HG02642 (cell line): ENCODE data around the gene ADAMTS2.

Experiments used
- ATAC-seq: cut with Tn5 transposase; IDR thresholded peaks from one replicate; pipeline ENCODE4 v1.9.1; 2021; ENCODE audit warnings: mild to moderate bottlenecking; ENCODE audit not compliant: unreplicated experiment, poor library complexity

ADAMTS2 gene

DNA sequence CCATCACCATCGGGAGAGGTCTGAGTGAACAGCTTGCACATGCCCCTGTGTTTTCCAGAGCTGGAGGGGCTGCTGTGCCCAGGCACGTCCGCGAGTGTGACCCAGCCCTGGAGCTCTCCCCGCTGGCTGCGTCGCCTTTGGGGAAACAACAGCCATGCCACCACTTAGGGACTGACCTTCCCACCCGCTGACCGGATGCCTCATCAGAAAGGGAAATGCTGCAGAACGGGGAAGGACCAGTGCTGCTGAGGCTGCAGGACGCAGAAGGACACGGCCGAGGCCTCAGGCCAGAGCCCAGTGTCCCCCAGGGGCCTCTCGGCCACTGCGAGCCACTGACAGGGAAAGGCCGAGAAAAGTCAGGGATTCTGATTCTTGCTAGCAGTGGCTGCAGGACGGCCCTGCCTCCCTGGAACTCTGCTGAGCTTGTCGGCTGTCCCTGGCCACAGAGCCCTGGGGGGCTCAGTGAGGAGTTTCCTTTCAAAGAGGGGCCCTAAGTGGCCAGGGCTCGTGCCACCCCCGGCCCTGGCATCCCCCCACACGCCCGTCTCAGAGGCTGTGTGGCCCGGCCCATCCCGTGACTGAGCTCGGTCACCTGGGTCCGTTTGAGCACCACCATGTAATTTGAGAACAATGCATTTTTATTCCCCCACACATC lies 154.3 kb downstream of the ADAMTS2 start:
- ATAC-seq = no peak

DNA sequence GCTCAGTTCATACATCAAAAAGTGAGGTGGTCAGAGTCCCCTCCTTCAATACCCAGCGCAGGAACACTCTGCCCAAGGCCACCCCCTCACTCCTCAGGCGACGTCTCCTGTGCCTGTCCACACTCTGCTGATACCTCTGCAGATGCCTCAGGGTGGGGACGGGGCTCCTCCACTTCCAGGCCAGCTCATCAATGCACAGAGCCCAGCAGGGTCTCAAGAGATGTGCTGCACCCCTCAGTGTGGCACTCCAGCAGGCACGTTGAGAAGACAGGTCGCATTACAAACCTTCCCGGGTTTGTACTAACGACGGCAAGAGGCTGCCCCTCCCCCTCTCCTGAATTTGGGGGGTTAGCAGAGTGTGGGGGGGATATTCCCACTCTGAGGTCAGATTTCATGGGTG lies 156.6 kb downstream of the ADAMTS2 start:
- no peak for ATAC-seq

DNA sequence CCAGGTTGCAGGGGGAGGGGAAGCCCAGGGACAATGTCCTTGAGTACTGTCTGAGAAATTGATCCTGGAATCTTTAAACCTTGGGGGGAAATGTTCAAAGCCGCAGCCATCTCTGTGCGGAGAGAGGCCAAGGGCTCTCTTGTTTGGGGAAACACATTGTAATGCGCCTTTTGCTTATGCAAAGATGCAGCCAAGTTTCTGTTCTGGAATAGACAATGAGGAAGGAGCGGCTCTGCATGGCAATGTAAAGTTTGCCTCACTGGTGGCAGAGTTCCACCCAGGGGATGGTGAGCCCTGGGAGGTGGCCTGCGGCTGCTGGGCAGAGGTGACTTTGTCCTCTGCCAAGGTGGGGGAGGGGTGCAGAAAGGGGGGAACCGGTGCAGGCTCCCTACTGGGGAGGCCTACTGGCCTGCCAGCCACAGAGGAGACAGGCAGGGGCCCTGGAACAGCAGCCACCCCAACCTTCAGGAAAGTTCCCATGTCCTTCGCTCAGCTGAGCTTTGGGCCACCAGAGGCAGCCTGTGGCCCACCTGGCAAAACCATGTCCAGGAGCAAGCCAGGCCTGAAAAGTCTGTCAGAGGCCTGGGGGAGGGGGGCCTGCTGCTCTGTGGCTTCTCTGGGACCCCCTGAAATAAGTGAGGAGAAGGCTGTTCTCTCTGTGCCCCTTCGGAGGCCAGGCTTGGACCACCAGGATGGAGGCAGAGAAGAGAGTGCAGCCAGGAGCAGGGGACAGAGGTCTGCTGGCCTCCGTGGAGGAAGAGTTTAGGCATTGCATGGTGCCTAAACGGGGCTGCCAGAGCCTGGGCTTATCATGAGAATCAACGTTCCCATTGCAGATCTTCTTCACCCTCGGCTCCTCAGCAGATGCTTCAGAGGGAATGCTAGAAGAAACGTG lies 157.3 kb downstream of the ADAMTS2 start:
- no peak for ATAC-seq

DNA sequence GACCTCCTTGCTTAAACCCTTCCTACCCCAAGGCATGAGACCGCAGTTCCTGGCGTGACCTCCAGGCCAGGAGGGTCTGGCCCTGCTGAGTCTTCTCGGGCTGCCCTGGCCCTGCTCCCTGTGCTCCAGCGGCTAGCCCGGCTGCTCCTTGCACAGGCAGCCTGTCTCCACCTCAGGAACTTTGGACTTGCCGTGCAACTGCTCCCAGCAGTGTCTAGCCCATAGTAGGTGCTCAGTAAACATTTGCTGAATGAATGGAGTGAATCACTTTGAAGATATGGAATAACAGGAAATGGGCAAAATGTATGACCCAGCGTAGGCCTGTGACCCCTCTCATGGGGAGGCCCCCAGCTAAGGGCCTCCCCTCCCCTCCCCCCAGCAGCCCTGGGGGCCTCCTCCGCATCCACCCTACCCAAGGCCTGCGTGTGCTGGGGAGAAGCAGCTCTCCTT lies 158.0 kb downstream of the ADAMTS2 start:
- no peak for ATAC-seq

DNA sequence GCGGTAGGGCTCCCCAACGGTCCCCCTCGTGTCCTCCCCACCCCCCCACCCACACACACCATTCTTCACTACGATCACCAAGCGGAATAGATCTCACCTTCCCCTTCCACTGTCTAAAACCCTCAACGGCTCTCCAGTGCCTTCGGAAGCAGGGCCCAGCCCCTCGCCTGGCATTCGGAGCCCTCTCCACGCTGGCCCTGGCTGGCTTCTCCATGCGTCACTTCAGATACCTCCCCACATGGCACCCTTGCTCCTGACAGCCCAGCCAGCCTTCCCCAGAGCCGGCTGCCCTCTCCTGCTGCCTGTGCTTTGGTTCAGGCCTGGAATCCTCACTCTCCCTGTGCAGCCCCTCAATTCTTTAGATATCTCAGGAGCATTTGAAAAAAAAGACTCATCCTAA lies 158.5 kb downstream of the ADAMTS2 start:
- ATAC-seq = no peak

DNA sequence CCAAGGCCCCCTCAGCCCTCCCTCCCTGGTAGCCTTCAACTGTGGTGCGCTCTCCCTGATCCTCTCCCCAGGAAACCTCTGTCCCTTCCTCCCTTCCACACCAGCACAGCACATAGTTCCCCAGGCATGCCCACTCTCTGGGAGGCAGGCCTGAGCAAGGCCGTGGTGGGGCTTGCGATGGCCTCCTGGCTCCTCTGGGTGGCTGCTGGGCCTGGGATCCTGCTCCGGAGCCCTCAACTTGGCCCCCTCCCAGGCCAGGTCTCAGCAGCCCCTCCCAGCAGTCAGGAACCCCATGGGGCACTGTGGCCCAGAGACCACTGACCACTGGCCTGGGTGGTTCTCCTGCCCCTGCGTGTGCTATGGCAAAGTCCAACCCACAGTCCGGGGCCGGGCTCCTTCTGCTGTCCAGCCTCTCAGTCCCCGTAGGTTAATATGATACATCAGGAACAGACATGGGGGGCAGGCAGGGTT lies 159.3 kb downstream of the ADAMTS2 start:
- no peak for ATAC-seq

DNA sequence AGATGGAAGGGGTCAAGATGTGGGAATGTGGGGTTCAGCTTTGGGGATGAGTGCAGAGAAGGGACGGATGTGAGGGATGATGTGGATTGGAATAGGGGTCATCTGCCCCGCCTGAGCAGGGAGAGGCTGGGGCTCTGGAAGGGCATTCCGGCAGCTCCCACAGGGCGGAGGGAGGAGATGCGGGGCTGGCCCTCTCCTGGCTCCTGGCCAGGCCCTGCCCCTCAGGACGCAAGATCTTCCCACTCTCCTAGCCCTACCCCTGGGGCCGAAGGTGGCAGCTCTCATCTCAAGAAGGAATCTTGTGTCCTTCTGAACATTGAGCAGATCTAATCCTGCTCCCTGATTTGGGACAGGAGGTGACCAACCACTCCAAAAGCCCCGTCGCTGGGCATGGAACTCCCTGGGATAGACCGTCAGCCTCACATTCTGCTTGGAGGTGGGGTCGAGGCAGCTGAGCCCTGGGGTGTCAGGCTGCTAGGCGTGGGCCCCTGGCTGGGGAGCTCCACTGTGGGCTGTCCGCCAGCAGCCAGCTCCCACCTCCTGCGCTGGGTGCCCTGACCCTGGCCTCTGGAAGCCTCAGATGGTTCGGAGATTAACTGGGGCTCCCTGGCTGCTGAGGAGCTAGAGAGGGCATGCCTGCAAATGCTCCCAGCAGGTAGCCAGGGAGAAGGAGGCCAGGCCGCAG lies 159.9 kb downstream of the ADAMTS2 start:
- ATAC-seq = no peak

DNA sequence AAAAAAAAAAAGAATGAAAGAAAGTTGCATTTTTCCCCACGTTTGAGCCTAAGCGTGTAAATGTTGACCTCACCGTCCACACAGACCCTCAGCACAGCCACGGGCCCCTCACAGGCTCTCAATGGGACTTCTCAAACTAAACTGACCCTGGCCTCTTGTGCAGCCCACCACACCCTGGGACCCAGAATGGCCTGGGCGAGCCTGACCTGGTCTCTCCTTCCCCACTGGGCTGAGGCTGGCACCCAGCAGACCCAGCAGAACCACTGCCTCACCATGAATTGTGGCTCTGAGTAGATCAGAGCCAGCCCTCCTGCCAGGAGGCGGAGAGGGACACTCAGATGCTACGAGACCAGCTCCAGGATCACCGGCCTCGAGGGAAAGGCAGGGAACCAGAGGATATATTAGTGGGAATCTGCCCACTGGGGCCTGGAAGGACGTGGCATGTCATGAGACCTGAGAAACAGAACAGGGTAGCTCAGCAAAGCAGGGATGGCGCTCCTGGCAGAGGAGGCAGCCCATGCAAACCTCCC lies 160.7 kb downstream of the ADAMTS2 start:
- no peak for ATAC-seq

DNA sequence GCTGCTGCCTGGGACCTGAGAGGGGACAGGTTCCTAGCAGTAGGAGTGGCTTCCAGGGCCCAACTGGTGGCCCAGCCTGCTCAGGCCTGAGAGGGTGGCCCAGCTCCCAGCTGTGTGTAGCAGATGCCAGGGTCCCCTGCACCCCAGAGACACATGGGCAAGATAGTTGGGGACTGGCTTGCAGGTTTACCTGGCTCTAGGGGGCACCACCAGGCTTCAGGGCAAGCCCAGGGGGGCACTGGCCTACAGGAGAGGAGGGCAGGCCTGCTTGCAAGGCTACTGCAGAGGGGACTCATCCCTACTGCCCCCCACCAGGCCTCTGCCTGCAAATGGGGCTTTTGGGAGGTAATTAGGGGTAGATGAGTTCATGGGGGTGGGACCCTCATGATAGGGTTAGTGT lies 161.8 kb downstream of the ADAMTS2 start:
- no peak for ATAC-seq

DNA sequence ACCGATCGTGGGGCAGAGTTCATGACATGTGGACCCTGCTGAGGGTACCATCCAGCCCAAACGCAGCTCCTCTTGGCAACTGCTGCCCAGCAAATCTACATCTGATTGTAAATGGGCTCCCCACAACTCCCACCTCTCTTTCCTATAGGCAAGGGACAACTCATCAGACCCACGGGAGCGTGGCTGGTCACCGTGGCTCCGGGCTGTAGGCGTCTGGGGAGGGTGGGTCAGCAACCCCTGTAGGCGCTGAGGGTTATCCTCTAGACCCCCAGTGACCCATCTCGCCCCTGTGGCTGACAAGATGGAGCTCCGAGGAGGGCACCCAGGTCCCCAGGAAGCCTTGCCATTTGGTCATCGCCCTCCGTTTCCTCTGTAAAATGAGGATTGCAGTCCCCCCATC lies 162.7 kb downstream of the ADAMTS2 start:
- no peak for ATAC-seq

DNA sequence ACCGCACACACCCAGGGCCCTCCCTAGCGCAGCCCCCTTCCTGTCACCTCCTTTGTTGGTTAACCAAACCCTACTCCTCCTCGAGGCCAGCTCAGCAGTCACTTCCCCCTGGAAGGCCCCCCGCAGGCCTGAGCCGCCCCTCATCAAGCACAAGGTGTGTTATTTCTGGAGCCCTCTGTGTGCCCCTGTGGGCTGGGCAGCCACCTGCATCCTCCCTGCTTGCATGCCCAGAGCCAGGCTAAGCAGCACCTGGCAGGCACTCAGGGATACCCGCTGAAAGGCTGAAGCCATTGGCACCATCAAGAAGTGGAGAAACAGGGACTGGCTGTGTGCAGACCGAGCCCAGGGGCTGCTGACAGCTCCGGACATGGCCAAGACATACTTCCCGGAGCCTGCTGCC lies 163.3 kb downstream of the ADAMTS2 start:
- ATAC-seq = no peak

DNA sequence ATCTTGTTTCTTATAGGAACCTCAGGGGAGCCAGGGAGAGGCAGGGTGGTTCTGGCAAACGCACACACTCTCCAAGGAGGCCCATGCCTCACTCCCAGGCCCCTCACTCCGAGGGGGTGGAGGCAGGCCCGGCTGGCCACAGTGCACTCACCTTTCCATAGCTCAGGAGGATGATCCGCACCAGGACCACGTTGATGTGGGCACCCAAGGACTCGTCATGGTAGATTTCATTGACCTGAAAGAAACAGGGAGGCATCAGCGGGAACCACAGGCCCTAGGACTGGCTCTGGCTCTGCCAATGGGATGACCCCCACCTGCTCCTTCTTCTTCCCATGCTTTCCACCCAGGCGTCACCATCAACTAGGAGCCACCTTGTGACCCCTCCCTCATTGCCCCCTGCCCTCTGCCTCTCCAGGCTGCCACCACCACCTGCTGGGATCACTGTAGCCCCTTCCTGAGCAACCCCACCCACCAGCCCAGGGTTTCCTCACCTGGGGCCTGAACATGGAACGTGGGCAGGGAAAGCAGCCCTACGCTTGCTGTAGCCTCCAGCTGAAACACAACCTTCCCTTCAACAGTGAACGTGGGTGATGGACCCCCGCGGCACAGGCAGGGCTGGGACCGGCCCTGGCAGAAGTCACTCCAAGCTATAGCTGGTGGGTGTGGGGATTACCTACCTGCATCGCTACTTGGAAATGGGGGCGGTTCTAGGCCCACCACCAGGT lies 164.2 kb downstream of the ADAMTS2 start:
- no peak for ATAC-seq

DNA sequence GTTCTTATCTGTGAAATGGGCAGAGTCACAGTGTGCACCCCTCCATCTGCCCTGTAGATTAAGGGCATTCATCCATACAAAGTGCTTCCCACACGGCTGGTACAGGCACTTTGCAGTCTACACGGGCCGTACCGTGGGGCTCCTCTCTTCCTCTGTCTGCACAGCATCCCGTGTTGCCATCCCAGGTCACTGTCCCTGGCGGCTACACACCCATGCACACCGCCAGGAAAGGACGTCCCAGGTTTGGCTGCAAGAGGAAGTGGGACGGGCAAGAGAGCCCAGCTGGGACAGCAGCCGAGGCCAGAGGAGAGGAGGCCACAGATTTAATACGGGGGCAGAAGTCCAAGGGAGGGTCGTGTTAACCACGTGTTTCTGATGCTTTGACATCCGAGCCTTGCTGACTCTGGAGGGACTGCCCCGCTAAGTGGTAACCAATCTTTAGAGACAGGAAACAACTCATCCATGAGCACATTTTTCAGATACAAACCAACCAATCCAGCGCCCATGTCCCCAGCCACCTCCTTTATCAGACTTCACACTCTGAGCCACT lies 165.1 kb downstream of the ADAMTS2 start:
- no peak for ATAC-seq

DNA sequence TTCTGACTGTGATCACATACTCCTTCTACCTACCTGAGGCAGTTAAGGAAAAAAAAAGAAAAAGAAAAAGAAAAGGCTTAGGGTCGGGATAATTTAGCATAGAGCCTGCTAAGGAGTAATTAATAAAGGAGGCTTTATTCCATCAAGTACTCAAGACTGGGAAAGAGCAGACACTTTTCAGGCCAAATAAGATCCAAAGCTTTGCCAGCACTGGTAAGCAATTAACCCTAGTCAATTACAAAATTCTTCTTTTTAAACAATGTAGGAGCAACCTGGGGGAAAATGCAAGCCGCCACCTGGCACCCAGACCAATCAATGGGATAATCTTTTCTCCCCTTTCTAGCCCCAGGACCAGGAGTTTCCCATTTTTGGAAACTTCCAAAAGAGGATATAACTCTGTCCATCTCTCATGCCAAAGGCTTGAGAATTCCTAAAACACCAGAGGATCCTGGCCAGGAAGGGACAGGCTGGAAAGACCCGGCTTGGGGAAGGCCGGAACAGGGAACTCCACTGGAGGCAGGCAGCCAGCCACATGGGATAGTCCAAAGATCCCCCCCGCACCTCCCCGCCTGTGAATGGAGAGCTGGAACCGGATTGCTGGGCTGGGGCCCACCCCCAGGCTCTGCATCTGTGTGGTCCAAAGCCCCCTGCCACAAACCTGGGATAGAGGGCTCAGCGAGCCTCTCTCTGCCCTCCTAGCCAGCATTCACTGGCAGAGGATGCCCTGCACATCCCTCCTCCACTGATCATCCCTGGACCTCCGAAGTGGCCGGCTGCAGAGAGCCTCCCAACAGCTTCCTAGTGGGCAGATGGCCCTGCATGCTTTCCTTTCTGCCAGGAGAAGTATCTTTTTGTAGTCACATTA lies 167.3 kb downstream of the ADAMTS2 start:
- ATAC-seq = no peak

DNA sequence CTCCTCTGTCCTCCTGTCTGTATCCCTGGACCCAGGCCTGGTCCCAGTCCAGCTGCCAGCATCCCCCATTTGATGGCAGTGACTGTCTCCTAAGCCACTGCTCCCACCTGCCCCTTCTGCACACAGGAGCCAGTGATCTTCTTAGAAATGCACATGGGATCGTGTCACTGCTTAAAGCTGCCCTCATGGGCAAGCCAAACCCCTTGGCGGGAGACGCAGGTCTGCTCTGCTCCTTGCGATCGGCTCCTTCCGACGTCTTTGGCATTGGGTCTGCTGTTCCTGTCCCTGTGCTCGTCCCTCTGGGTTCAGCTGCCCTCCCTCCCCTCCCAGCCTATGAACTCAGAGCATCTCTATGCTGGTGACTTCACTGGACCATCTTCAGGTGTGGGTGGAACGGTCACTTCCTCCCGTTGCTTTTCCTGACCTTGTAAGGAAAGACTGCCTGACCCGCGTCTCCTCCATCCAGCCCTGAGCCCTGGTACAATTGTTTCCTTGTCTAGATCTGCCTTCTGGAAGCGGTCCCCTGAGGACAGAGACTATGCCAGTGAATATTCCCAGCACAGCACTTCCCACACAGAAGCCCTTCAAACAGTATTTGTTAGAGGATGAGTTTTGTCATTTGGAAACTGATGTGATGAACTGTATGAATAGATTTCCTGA lies 168.6 kb downstream of the ADAMTS2 start:
- ATAC-seq = no peak

DNA sequence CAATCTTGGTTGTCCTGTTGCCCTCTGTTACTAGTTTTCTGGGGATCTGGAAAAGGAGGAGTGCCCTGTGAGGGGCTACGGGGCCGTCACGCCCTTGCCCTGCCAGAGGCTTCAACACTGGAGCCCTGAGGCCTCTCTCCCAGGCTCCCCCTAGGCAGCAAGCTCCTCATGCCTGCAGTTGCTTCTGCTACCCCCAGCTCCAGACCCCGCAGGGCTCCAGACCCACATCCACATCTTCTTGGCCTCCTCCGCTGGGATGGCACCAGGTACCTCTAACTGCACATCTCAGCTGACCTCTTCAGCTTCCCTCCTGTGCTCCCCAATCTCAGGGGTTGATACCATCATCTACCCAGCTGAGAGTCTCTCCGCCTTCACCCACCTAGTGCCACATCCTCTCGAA lies 169.1 kb downstream of the ADAMTS2 start:
- no peak for ATAC-seq

DNA sequence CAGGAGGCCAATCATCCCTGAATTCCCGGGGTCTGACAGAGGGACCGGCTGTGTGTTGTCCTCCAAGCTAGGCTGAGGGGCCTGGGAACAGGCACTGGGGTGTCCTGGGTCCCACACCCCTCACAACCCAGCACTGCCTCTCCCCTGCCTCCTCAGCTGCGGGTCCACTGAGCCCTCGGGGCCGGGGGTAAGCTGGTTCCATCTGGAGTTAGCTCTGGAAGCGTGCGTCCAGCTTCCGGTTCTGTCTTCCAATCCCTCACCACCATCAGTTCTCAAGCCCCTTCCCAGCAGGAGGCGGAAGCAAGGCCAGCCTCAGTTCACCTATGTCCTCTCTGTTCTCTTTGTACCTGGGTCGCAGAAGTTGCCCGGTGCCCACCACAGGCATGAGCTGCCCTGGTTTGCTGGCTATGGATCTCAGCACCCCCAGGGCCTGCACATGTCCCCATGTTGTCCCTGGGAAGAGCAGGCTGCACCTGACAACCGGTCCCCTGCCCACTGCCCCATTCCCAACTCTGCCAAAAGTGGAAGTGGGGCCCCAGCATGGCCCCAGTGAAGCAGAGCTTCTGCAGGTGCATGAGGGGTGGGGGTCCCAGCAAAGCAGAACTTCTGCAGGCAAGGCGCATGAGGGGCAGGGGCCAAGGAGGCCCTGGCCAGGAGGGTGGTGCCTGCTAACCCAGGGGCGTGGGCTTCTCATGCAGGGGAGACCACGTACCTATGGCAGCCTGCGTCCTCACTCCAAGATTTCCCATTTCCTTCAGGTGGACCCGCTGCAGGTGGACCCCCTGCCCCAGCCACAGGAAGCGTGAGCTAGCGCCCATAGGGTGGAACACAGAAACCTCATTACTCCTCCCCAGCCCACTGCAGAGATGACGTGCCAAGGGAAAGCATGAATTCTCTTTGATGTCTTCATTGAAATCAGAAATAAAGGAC lies 173.2 kb downstream of the ADAMTS2 start:
- ATAC-seq = no peak
